Effector CD8-positive, alpha-beta T cell (primary cell): Measurements from ENCODE around the gene RGL2.
"Not testable (repeated sequence)": the region's sequence is repeated elsewhere in the genome, so short reads cannot be mapped to it uniquely, and the experiment has no call there.

Experiments
- DNase-seq: peaks from one replicate; lab custom pipeline; 2025; lab: John Stamatoyannopoulos, UW

RGL2 gene

GRCh38 chr6:33294086-33294823, 4.5 kb downstream of the RGL2 start:
- DNase-seq, result no peak

DNA sequence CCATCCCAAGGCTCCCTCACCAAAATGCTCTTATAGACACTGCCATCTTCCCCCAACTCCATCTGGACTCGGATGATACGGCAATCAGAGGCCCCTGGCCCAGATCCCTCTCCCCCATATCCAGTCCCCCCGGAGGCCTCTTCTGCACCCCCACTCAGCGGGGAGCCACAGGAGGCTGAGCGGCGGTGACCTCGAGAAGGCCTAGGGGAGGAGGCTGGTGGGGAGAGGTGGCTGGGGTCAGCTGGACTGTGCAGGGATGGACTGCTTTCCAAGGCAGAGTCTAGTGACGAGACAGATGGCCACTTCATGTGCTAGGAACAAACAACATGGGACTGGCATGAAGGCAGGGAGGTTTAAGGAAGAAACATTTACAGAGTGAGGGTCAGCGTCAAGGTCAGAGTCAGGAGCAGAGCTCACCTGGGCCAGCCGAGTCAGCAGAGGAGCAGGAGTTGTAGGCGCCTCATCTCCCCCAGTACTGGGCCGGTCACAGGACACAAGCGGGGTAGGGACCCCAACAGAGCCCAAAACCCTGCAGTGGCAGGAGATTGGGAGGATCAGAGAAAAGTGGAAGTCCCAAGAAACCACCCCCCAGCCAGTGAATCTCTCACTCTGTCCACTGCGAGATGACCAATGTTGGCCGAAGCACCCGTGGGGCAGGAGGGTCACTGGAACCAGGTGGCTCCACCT, 5.6 kb downstream of the RGL2 start:
- no peak for DNase-seq

GRCh38 chr6:33290459-33290858, 8.3 kb downstream of the RGL2 start:
- DNase-seq, result no peak

- no peak for DNase-seq
These were observed 8.9 kb downstream of the RGL2 start for GRCh38 chr6:33289784-33290315.

GRCh38 chr6:33288921-33289783, 9.6 kb downstream of the RGL2 start, which contains the start of the genes PFDN6 and WDR46:
Gene PFDN6, plus strand, starts transcription at chr6:33289601. Its CDS starts 256 bp downstream, at chr6:33289857.
Gene WDR46, minus strand, starts transcription at chr6:33289239. Its CDS starts 69 bp downstream, at chr6:33289170.
- DNase-seq, result peak; percentile 69

DNA sequence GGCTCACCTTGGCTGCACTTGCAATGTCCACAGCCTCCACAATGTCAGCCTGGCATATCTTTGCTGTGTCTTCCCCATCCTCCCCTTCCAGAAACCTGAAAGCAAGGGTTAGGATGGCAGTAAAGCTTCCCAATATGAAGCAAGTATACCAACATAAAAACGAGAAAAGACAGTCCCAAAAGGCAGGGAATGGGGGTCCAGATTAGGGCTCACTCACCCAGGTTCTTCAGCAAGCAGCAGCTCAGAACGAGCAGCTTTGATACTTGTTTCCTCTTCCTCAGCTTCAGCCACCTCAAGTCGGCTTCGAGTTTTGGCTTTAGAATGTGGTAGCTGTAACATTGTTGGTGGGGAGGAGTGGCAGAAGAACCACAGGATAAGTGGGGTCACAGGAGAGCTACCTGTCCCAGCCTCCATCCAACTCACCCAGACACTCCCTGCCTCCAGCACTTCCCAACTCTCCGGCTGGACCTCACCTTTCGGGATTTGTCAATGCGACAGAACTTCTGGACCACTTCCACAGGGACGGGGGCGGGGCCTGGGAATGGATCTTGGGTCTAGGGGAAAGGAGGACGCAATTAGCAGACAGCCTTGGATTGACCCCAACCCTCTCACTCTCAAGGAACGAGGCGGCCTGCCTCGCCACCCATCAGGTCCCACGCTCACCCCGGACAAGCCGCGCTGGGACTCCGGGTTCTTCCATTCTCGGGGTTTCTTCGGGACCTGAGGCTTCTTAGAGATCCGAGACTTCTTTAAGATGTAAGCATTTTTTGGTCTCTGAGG, 10.4 kb downstream of the RGL2 start:
- no peak for DNase-seq

DNA sequence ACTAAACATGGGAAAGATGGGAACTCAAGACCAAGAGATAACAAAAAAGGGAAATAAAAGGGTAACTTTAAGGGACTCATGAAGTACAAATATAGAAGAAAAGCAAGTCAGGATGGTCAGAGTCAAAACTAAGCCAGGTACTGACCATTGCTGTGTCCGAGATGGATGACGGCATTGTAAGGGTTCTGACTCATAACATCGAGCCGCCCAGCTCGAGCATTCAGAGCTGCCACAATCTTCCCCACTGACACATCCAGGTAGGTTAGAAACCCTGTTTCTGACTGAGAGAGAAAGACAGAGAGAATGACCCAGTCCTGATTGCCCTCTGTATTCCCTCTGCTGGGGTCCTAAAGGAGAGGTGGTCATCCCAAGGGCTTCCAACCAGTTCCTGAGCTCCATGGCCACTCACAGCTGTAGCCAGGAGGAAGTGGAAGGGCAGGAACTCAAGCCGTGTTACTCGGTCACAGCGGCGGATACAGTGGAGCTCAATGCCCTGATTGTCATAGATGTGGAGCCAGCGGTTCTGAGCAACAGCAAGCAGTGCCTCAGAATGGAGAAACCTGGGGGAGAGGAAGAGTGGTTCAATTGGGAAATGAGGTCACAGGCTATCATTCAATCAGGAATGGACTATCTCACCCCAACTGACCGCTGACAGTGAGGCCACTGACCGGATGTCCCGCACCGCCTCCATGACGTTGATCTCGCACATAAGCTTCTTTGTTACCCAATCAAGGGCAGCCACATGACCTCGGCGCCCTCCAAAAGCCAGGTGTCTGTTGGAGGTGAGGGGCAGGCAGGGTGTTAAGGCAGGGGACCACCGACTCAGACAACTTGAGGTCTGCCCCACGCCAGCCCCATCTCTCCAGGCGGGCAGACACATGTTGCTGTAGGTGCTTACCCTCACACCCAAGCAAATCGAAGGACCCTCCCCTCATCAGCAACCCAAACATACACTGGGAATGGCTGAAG, 11.5 kb downstream of the RGL2 start:
- DNase-seq, result no peak

DNA sequence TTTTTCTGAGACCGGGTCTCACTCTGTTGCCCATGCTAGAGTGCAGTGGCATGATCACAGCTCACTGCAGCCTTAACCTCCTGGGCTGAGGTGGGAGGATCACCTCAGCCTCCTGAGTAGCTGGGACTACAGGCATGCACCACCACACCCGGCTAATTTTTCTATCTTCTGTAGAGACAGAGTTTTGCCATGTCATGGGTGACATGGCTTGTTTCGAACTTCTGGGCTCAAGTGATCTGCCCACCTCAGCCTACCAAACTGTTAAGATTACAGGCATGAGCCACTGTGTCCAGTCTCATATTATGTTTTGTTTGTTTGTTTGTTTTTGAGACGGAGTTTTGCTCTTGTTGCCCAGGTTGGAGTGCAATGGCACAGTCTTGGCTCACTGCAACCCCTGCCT, 13.5 kb downstream of the RGL2 start:
- DNase-seq, result not testable (repeated sequence)

DNA sequence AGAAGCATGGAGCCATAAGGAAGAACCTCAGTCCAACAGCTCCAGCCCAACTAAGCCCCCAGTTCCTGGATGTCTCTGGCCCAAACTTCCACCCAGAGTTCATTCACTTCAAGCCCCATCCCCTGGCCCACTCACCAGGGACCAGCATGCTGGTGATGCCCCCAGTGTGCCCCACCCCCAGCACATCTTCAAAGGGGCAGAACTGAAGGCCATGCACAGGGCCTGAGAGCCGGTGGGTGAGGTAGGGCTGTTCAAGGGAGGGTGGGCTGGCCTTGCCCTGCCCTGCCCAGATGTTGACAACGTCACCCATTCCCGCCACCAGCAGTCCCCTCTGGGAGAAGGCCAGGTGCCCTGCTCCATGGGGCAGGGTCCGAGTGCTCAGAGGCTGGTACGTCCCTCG, 18.2 kb downstream of the RGL2 start:
- no peak for DNase-seq

- DNase-seq, result peak; percentile 14
These were observed 18.7 kb downstream of the RGL2 start for GRCh38 chr6:33279971-33280511.

GRCh38 chr6:33279257-33279695, 19.5 kb downstream of the RGL2 start:
- DNase-seq, result no peak

- DNase-seq, result no peak
These were observed 19.9 kb downstream of the RGL2 start for GRCh38 chr6:33278810-33279209.

DNA sequence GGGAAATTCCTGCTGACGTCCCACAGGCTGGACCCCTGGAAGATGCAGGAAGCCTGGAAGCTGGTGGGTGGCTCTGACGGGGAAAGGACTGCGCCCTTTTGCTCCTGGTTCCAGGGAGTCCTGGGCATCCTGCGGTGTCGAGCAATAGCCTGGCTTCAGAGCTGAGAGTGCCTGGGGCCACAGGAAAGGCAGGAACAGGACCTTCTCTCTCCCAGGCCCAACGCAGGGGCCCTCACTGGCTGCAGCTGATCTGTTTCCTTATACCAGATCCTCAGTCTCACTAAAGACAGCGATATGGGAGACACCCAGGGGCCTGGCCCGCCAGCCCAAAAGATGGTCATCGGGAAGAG, 20.4 kb downstream of the RGL2 start:
- DNase-seq, result no peak

GRCh38 chr6:33277663-33278391, 20.9 kb downstream of the RGL2 start:
- peak; percentile 16 for DNase-seq

DNA sequence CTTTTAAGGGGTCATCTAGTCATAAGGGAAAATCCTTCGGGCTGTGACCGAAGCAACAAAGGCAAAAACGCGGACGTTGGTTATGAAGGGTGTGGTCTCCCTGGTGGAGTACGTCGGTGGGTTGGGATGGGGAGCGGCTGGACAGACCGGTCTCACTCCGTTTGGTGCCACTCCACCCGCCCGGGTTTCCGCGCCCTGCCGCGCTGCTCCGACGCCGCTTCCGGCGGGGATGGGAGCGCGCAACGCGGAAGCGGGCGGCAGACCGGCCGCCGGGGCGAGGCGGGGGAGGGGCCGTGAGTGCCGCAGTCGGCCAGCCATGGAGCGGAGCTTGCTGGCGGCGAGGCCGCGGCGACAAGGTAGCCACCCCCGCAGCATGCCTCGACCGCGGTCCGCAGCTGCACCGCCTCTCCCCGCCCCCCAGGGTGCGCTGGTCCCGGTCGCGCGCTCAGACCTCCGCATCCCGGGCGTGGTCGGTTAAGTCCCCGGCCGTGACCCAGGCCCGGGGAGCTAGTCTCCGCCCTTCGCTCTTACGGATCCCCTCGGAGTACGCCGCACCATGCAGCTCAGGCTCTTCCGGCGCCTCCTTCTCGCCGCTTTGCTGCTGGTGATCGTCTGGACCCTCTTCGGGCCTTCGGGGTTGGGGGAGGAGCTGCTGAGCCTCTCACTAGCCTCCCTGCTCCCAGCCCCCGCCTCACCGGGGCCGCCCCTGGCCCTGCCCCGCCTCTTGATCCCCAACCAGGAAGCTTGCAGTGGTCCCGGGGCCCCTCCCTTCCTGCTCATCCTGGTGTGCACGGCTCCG, 21.7 kb downstream of the RGL2 start, which contains the start of gene B3GALT4:
TSS of gene B3GALT4 (plus strand) at position 260 of the 799 bp plus-strand sequence. CDS start at position 557, 297 bp downstream.
- DNase-seq, result peak; percentile 56

GRCh38 chr6:33276581-33276863, 22.2 kb downstream of the RGL2 start:
- no peak for DNase-seq

DNA sequence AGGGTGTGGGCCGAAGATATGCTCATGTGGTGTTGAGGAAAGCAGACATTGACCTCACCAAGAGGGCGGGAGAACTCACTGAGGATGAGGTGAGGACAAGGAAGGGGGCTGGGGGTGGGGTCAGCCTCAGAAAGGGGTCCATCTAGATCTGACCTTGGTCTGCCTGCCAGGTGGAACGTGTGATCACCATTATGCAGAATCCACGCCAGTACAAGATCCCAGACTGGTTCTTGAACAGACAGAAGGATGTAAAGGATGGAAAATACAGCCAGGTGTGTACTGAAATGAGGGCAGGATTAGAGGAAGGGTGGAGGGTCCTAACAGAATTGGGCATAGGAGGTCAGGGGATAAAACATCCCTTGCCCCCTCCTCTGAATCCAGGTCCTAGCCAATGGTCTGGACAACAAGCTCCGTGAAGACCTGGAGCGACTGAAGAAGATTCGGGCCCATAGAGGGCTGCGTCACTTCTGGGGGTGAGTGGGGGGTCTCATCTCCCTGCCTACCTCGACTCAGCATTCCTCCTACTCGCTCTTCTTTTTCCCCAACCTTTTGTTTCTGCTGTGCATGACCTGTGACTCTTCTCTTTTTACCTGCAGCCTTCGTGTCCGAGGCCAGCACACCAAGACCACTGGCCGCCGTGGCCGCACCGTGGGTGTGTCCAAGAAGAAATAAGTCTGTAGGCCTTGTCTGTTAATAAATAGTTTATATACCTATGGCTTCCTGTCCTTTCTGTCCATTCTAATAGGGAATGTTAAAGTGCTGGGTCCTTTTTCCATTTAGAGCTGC, 22.8 kb downstream of the RGL2 start:
- DNase-seq, result not testable (repeated sequence)
